Measurements from ENCODE around the gene OPN3.

Gene OPN3

GRCh38 chr1:241569848-241570247 lies 70.3 kb downstream of the OPN3 start:
- DNase-seq (ENCODE audit: low spot score) = no peak
- no peak for TF ChIP-seq CTCF (IDR thresholded peaks at IDR 0.05; ENCODE audit: extremely low read depth, insufficient read depth, missing control alignments)
- in situ Hi-C loops (cut with MboI; ENCODE audit: low pct_unique_long_range_greater_than_20kb, low sequenced_read_pairs, unreplicated experiment) = no loop called here

- TF ChIP-seq CTCF (IDR thresholded peaks at IDR 0.05; ENCODE audit: extremely low read depth, insufficient read depth, missing control alignments) = no peak
- in situ Hi-C loops (cut with MboI; ENCODE audit: low pct_unique_long_range_greater_than_20kb, low sequenced_read_pairs, unreplicated experiment) = no loop called here
Measured at GRCh38 chr1:241560849-241561187, 79.4 kb downstream of the OPN3 start.

GRCh38 chr1:241560146-241560848 lies 79.9 kb downstream of the OPN3 start:
- DNase-seq (ENCODE audit: low spot score) = no peak
- in situ Hi-C loops (cut with MboI; ENCODE audit: low pct_unique_long_range_greater_than_20kb, low sequenced_read_pairs, unreplicated experiment) = no loop called here

More at GRCh38 chr1:241560849-241561187, 79.4 kb downstream of the OPN3 start:
- DNase-seq (ENCODE audit: low spot score) = no peak

DNA sequence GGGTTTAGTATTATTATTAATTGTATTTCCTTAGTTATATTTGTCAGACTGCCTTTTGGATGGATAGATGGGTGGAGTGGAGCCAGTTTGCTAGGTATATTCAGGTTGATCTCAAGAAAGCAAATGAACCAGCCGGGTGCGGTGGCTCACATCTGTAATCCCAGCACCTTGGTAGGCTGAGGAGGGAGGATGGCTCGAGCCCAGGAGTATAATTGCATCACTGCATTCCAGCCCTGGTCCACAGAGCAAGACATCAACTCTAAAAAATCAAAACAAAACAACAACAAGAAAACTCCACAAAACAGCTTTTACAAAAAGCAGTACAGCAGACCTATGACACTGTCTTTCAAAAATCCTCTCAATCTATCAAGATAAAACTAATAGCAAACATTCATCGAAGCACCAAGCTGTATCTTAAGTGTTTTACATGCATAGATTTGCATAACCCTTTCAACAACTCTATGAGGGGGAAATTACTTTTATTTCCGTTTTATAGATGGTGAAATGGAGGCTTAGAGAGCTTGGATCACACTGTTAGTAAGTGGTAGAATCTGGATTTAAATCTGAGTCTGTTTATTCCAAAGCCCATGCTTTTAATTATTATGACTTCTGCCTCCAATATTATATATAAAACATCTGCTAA lies 82.5 kb downstream of the OPN3 start:
- DNase-seq (ENCODE audit: low spot score) = no peak
- no peak for TF ChIP-seq CTCF (IDR thresholded peaks at IDR 0.05; ENCODE audit: extremely low read depth, insufficient read depth, missing control alignments)
- in situ Hi-C loops (cut with MboI; ENCODE audit: low pct_unique_long_range_greater_than_20kb, low sequenced_read_pairs, unreplicated experiment) = no loop called here

More at GRCh38 chr1:241560146-241560848, 79.9 kb downstream of the OPN3 start:
- TF ChIP-seq CTCF (IDR thresholded peaks at IDR 0.05; ENCODE audit: extremely low read depth, insufficient read depth, missing control alignments) = no peak

GRCh38 chr1:241557031-241557430 lies 83.1 kb downstream of the OPN3 start:
- no peak for DNase-seq (ENCODE audit: low spot score)
- no peak for TF ChIP-seq CTCF (IDR thresholded peaks at IDR 0.05; ENCODE audit: extremely low read depth, insufficient read depth, missing control alignments)
- in situ Hi-C loops (cut with MboI; ENCODE audit: low pct_unique_long_range_greater_than_20kb, low sequenced_read_pairs, unreplicated experiment) = no loop called here

DNA sequence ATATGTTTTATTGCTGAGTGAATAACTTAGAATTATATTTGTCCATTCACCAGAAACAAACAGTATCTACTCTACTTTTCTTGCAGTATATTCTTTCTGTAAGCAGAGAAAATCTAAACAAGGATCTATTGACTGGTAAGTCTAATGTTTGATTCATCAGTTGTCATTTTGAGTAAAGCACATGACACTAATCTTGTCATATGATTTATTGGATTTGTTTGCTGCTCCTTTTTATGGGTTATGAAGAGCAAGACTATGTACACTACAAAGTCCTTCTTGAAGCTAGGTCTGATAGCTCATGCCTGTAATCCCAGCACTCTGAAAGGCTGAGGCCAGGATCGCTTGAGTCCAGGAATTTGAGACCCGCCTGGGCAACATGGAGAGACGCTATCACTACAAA lies 84.6 kb downstream of the OPN3 start:
- in situ Hi-C loops (cut with MboI; ENCODE audit: low pct_unique_long_range_greater_than_20kb, low sequenced_read_pairs, unreplicated experiment) = no loop called here
- DNase-seq (ENCODE audit: low spot score) = no peak
- TF ChIP-seq CTCF (IDR thresholded peaks at IDR 0.05; ENCODE audit: extremely low read depth, insufficient read depth, missing control alignments) = no peak

All from GM13977 (cell line).